ENCODE data around the gene PPP2R3A. TPM values are rescaled to one million over a fixed set of nuclear protein-coding genes. Genes with fewer than 3 reads are reported as not detected.

PPP2R3A gene
- total and polyA plus RNA-seq, 9 of the 15 experiments (the other 6 are each of a cell fraction or from before 2014, with no cell fraction given): 0.10 to 0.50 (median 0.24) TPM

- TF ChIP-seq, protein P1, sequence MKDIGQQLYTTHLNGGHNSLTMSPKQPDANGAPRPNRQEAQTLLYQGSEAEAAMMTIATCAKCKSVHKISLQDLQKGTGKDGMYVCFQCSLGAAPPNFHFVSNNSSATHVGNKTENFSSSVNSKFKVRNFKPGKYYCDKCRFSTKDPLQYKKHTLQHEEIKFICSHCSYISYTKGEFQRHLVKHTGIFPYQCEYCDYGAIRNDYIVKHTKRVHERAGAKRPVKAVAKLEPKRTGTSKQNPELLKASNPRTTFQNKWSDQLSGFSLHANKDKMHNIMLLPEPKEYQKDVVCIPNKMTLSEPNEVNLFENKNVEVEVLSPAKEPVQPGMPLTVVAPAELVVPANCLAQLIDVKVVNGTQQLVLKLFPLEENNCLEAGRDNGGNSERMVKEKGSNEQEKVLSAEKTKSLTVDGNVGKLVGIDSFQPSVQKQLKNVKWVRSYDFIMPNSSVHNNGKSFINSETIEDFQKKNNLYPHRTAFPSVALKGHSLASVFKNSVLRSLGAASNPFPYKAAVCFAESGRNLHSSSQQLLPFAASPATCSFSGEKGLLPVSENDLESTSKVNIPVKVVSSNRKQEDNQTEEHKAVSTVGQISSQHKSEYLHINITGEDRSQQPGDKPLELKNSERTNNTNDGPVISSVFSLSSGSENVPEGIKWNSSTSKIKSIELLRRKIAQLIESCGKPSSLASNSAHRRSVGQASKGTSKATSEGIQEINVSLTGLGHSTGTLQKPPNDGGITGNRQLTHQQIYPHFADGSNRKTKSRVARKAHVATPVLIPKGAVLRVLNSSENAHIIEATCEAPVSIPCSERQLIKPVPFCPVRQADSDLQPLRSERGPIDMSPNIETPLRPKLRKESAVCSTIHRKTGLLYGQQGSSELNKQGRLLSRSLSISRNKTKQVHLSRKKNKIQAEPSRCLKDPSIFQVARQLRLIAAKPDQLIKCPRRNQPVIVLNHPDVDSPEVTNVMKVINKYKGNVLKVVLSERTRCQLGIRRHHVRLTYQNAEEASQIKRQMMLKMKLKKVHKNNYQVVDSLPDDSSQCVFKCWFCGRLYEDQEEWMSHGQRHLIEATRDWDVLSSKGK (CRISPR knock-in tag; IDR thresholded peaks at IDR 0.05): no peak
- TF ChIP-seq RBM17 (IDR thresholded peaks at IDR 0.05; ENCODE audit: borderline replicate concordance, low read depth, low read length) (no peak), CHD2 (IDR thresholded peaks at IDR 0.05; ENCODE audit: low read depth, low read length) (peak; percentile 54), RAD51 (IDR thresholded peaks at IDR 0.05; ENCODE audit: borderline replicate concordance, low read depth) (0 out of 2 replicates have a peak, but pooled peaks have one; percentile 37), KLF10 (CRISPR knock-in tag; IDR thresholded peaks at IDR 0.05) (no peak), ZBTB33 (CRISPR knock-in tag; IDR thresholded peaks at IDR 0.05) (peak; percentile 92), MGA (IDR thresholded peaks at IDR 0.05) (peak; percentile 99), KLF13 (tag; IDR thresholded peaks at IDR 0.05; ENCODE audit: borderline replicate concordance, low read depth) (no peak), ZNF354B (CRISPR knock-in tag; IDR thresholded peaks at IDR 0.05) (no peak), ZNF140 (CRISPR knock-in tag; IDR thresholded peaks at IDR 0.05) (no peak)
Observed at GRCh38 chr3:136196401-136197158, 231.1 kb downstream of the PPP2R3A start (continued).

Measured in K562 (cell line).